Activated CD8-positive, alpha-beta T cell treated with anti-CD3 and anti-CD28 coated beads for 36 hours (primary cell): ENCODE results near the gene ALPK3. TPM values are rescaled to one million over a fixed set of nuclear protein-coding genes. Genes with fewer than 3 reads are reported as not detected.

ENCODE experiments used
- ATAC-seq: fragments of 200-7000 bp; cut with Tn5 transposase; one replicate; pipeline ENCODE4 v1.10.0; 2021; ENCODE audit warnings: mild to moderate bottlenecking, moderate library complexity
- CTCF ChIA-PET: fragments of 350-600 bp; sonication (Branson Sonifier 250); formaldehyde crosslinking; loops from one replicate; lab custom pipeline; 2021; ENCODE audit warnings: antibody characterized with exemption; lab: Charles Lee
- POLR2A ChIA-PET: fragments of 350-600 bp; sonication (Branson Sonifier 250); formaldehyde crosslinking; loops from one replicate; lab custom pipeline; 2021; ENCODE audit warnings: antibody characterized with exemption; lab: Charles Lee
- DNase-seq: peaks from one replicate; pipeline ENCODE4 v3.0.0-alpha.2; 2020
- H3K27ac Mint-ChIP-seq: one replicate; pipeline ENCODE4 v1.8.0; 2021; ENCODE audit warnings: mild to moderate bottlenecking, mixed read lengths
- H3K27me3 Mint-ChIP-seq: one replicate; pipeline ENCODE4 v1.8.0; 2021; ENCODE audit warnings: mixed read lengths
- H3K36me3 Mint-ChIP-seq: one replicate; pipeline ENCODE4 v1.8.0; 2021; ENCODE audit warnings: low read depth, mixed read lengths
- H3K4me1 Mint-ChIP-seq: one replicate; pipeline ENCODE4 v1.8.0; 2021; ENCODE audit warnings: low read depth, mixed read lengths
- H3K4me3 Mint-ChIP-seq: one replicate; pipeline ENCODE4 v1.8.0; 2021; ENCODE audit warnings: mild to moderate bottlenecking, moderate library complexity, mixed read lengths
- H3K9me3 Mint-ChIP-seq: one replicate; pipeline ENCODE4 v1.8.0; 2021; ENCODE audit warnings: mixed read lengths
- CTCF ChIP-seq: fragments of 200-600 bp; IDR thresholded peaks from one replicate; pipeline ENCODE4 v1.8.0; 2022; ENCODE audit warnings: antibody characterized with exemption, mild to moderate bottlenecking
- intact Hi-C: fragments of 100-400 bp; cut with micrococcal nuclease; formaldehyde crosslinking; loops from one replicate; pipeline ENCODE4 v1.10.0; 2022
- total RNA-seq, 2 experiments: library from RNA; stranded (reverse); gene quantifications; one replicate each; pipeline ENCODE4 v1.2.3, GENCODE V29; 2021

ALPK3 gene
- total RNA-seq, 2 experiments from 2014 or later, result 0.04 to 0.16 TPM

GRCh38 chr15:84824260-84825007, 7.3 kb downstream of the ALPK3 start:
- Mint-ChIP-seq H3K4me3 (no peak overlapping the region), H3K27ac (no peak overlapping the region), H3K27me3 (no peaks in the 10 kb centered on the region), H3K36me3 (no peaks in the 10 kb centered on the region), H3K4me1 (no peaks in the 10 kb centered on the region), H3K9me3 (no peaks in the 10 kb centered on the region)
- POLR2A ChIA-PET, result no interaction called here
- no peak for TF ChIP-seq CTCF
- CTCF ChIA-PET, result interaction anchor here (3.2 kb wide), 1 partner anchor 104 kb away, joined by 14 read pairs; no protein-coding TSS in a partner anchor
- ATAC-seq, result no peak
- intact Hi-C loops, result no loop called here
- DNase-seq, result no peak

- POLR2A ChIA-PET, result no interaction called here
- Mint-ChIP-seq H3K4me1 (no peaks in the 10 kb centered on the region), H3K27ac (no peak overlapping the region), H3K4me3 (no peak overlapping the region), H3K27me3 (no peaks in the 10 kb centered on the region), H3K9me3 (no peaks in the 10 kb centered on the region), H3K36me3 (no peaks in the 10 kb centered on the region)
- CTCF ChIA-PET, result interaction anchor here (3.2 kb wide), 1 partner anchor 102 kb away, joined by 14 read pairs; no protein-coding TSS in a partner anchor
- intact Hi-C loops, result no loop called here
- ATAC-seq (peak; percentile 62), DNase-seq (peak; percentile 52)
- TF ChIP-seq CTCF, result no peak
Observed at GRCh38 chr15:84826369-84826823, 9.2 kb downstream of the ALPK3 start.

GRCh38 chr15:84827246-84827645, 10.1 kb downstream of the ALPK3 start:
- no peak for TF ChIP-seq CTCF
- intact Hi-C loops, result no loop called here
- ATAC-seq (no peak), DNase-seq (no peak)
- Mint-ChIP-seq H3K4me1 (no peaks in the 10 kb centered on the region), H3K27ac (no peak overlapping the region), H3K9me3 (no peaks in the 10 kb centered on the region), H3K27me3 (no peaks in the 10 kb centered on the region), H3K4me3 (no peak overlapping the region), H3K36me3 (no peaks in the 10 kb centered on the region)
- CTCF ChIA-PET, result interaction anchor here (0.9 to 1.0 kb wide), 2 partner anchors 51 to 101 kb away, joined by 3 to 4 read pairs; no protein-coding TSS in a partner anchor
- POLR2A ChIA-PET, result no interaction called here

- Mint-ChIP-seq H3K4me3 (no peak overlapping the region), H3K9me3 (no peaks in the 10 kb centered on the region), H3K27ac (no peak overlapping the region), H3K4me1 (no peaks in the 10 kb centered on the region), H3K27me3 (no peaks in the 10 kb centered on the region), H3K36me3 (no peaks in the 10 kb centered on the region)
- no peak for ATAC-seq
- no peak for TF ChIP-seq CTCF
- no peak for DNase-seq
- intact Hi-C loops, result no loop called here
- CTCF ChIA-PET, result interaction anchor here (0.9 to 1.0 kb wide), 2 partner anchors 17 to 50 kb away, joined by 3 to 4 read pairs; no protein-coding TSS in a partner anchor
- POLR2A ChIA-PET, result no interaction called here
Observed at GRCh38 chr15:84828086-84828908, 11.1 kb downstream of the ALPK3 start.
